ENCODE data around the gene KIF18A.

KIF18A gene

DNA sequence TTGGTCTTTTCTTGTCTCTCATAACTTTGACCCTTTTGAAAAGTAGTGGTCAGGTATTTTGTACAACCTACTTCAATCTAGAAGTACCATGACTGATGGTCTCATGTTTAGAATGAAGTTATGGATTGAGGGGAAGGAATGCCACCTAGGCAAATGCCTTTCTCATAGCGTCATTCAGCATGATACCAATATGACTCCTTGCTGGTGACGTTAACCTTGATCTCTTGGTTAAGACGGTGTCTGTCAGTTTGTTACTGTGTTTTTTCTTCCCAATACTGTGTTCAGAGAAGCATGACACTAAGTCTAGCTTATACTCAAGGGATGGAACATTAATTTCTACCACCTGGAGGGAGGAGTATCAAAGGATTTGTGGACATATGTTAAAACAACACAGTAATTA lies 130.9 kb downstream of the KIF18A start:
- Mint-ChIP-seq H3K27ac (no peak overlapping the region), H3K27me3 (no peaks in the 10 kb centered on the region), H3K4me1 (no peaks in the 10 kb centered on the region), H3K4me3 (no peak overlapping the region), H3K9me3 (no peaks in the 10 kb centered on the region), H3K36me3 (no peaks in the 10 kb centered on the region)
- DNase-seq (no peak), ATAC-seq (replicated peaks) (no peak)

DNA sequence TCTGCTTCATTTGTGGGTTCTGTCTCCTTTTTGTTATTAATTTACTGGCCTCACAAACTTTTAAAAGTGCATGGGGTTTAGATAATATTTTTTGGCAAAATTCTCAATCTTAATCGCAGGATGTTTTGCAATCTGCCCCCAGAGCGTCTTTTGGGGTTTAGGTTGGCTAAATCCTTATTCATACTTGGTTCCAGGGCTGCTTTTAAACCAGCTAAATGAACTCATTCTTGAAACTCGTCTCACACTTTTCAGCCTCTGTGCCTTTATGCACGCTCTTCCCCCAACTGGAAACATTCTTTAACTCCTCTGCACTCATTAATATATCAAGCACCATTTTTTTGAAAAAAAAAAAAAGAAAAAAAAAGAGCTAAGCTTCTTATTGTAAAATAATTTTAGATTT lies 131.7 kb downstream of the KIF18A start:
- ATAC-seq (replicated peaks): no peak
- Mint-ChIP-seq H3K4me1 (no peaks in the 10 kb centered on the region), H3K36me3 (no peaks in the 10 kb centered on the region), H3K9me3 (no peaks in the 10 kb centered on the region), H3K4me3 (no peak overlapping the region), H3K27ac (no peak overlapping the region), H3K27me3 (no peaks in the 10 kb centered on the region)
- DNase-seq: no peak

DNA sequence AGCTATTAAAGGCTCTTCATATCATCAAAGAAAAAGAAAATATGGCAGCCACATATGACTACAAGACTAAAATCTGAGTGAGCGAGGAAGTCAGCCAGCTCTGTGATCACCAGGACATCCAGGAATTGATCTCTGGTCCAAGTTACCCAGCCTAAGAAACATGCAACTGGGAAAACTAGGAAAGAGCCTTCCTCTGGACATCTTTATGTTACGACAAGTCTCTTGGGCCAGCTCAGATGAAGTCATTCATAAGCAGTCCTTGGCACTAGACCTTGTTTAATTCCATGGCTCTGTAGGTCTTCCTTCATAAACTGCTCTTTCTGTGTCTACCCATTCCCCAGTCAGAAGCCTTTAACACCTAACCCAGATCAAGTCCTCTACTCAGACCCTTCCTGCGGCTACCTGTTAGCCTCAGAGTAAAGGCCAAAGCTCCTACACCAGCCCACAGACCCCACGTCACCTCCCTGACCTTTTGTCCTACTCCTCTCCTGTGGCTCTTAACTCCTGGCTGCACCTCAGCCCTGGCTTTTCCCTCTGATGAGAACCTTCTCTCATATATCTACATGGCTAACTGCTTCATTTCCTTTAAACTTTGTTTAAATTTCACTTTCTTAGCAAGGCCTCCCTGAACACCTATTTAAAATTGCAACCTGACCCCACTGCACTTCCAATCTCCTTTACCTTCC lies 134.0 kb downstream of the KIF18A start:
- ATAC-seq (replicated peaks) (no peak), DNase-seq (no peak)
- Mint-ChIP-seq H3K4me3 (no peak overlapping the region), H3K4me1 (no peaks in the 10 kb centered on the region), H3K27me3 (no peaks in the 10 kb centered on the region), H3K9me3 (no peaks in the 10 kb centered on the region), H3K27ac (no peak overlapping the region), H3K36me3 (no peaks in the 10 kb centered on the region)

DNA sequence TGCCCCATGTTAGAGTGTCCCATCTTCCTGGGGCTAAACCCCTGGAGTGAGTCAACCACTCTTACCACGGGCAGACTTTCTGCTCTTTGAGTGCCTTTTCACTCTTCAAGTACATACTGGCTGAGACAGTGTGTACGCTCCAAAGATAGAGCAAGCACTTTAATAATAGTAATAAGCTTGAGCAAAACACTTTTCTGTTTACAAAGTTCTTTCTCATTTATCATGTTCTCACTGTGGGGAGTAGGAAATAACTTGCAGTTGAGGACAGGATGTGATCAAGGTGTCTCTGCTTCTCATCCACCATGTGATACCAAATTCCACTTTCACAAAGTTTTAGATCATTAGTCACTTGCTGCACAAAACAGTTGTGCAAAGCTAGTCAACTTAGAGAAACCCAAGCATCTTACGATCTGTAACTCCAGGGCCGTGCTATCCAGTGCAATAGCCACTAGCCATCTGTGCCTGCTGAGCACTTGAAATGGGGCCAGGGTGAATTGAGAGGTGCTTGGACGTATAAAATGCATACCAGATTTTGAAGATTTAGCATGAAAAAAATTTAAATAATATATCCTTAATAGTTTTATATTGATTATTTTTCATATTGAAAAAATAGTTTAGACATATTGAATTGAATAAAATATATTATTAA lies 135.3 kb downstream of the KIF18A start:
- Mint-ChIP-seq H3K36me3 (no peaks in the 10 kb centered on the region), H3K27me3 (no peaks in the 10 kb centered on the region), H3K4me3 (no peak overlapping the region), H3K9me3 (no peaks in the 10 kb centered on the region), H3K4me1 (no peaks in the 10 kb centered on the region), H3K27ac (no peak overlapping the region)
- ATAC-seq (replicated peaks) (no peak), DNase-seq (no peak)

GRCh38 chr11:27971171-27971570 lies 136.8 kb downstream of the KIF18A start:
- ATAC-seq (replicated peaks) (no peak), DNase-seq (no peak)
- H3K27ac Mint-ChIP-seq: no peak overlapping the region
- no peaks in the 10 kb centered on the region for H3K36me3 Mint-ChIP-seq
- H3K4me3 Mint-ChIP-seq: no peak overlapping the region
- no peaks in the 10 kb centered on the region for H3K27me3 Mint-ChIP-seq
- H3K4me1 Mint-ChIP-seq: no peaks in the 10 kb centered on the region
- H3K9me3 Mint-ChIP-seq: no peaks in the 10 kb centered on the region

Data from stimulated activated naive B cell treated with anti-CD40 and anti-IgM and Interleukin-4, amounts not matched to agents 10 μg/mL and 1 μg/mL and 100 μg/mL, for 72 hours (primary cell).